AG10803 (cell line): Measurements from ENCODE around the gene WDR48.
A peak's percentile ranks its signal among the peaks of the same experiment; 100 is the strongest.

Source experiments
- DNase-seq: peaks from one replicate; pipeline ENCODE4 v3.0.0; 2010; ENCODE audit warnings: low read depth
- H3K4me3 ChIP-seq: 2 replicates; pipeline ENCODE4 v1.5.1; 2011; ENCODE audit warnings: mild to moderate bottlenecking, low read length, control low read depth
- CTCF ChIP-seq: conservative IDR thresholded peaks from 2 replicates; pipeline ENCODE4 v1.5.1; 2011; ENCODE audit warnings: mild to moderate bottlenecking, low read length, control low read depth, inconsistent platforms

WDR48 gene

GRCh38 chr3:39134305-39134704, 82.5 kb downstream of the WDR48 start:
- TF ChIP-seq CTCF = no peak
- H3K4me3 ChIP-seq = no peak overlapping the region
- no peak for DNase-seq

- H3K4me3 ChIP-seq = no peak overlapping the region
- DNase-seq = no peak
- TF ChIP-seq CTCF = no peak
These were observed 83.5 kb downstream of the WDR48 start for GRCh38 chr3:39135170-39135805.

- no peak for TF ChIP-seq CTCF
- DNase-seq = no peak
- no peak overlapping the region for H3K4me3 ChIP-seq
These were observed 85.0 kb downstream of the WDR48 start for GRCh38 chr3:39136533-39137434.

GRCh38 chr3:39137435-39137936, 85.7 kb downstream of the WDR48 start:
- no peak overlapping the region for H3K4me3 ChIP-seq
- no peak for DNase-seq
- no peak for TF ChIP-seq CTCF

GRCh38 chr3:39137991-39138803, 86.4 kb downstream of the WDR48 start:
- no peak for DNase-seq
- no peak overlapping the region for H3K4me3 ChIP-seq
- no peak for TF ChIP-seq CTCF

GRCh38 chr3:39138804-39139415, 87.1 kb downstream of the WDR48 start:
- H3K4me3 ChIP-seq = no peak overlapping the region
- TF ChIP-seq CTCF = no peak
- DNase-seq = peak; percentile 40
